OCI-LY1 (cell line): Measurements from ENCODE around the gene UFSP2.

ENCODE experiments used
- H2AFZ ChIP-seq: fragments of 200-600 bp; sonication (generic), shearing (Covaris generic); 2 replicates; pipeline ENCODE4 v1.6.0; 2014; ENCODE audit warnings: antibody characterized with exemption, mild to moderate bottlenecking, low read length
- H3F3A ChIP-seq: fragments of 200-600 bp; sonication (generic), shearing (Covaris generic); 2 replicates; pipeline ENCODE4 v1.6.0; 2014; ENCODE audit warnings: mild to moderate bottlenecking, antibody characterized with exemption, low read length, moderate library complexity; ENCODE audit not compliant: insufficient read depth
- H3K27ac ChIP-seq: fragments of 200-600 bp; sonication (generic); 2 replicates; pipeline ENCODE4 v1.5.1; 2014; ENCODE audit warnings: low read length, mixed run types, mild to moderate bottlenecking, low read depth; ENCODE audit not compliant: poor library complexity, severe bottlenecking
- H3K27me3 ChIP-seq: fragments of 200-600 bp; sonication (generic); 2 replicates; pipeline ENCODE4 v1.6.0; 2014; ENCODE audit warnings: antibody characterized with exemption, mild to moderate bottlenecking, low read length, moderate library complexity; ENCODE audit not compliant: insufficient read depth
- H3K36me3 ChIP-seq: fragments of 200-600 bp; sonication (generic); 2 replicates; pipeline ENCODE4 v1.6.1; 2014; ENCODE audit warnings: mild to moderate bottlenecking, antibody characterized with exemption, low read length, moderate library complexity, mixed read lengths; ENCODE audit not compliant: insufficient read depth
- H3K4me1 ChIP-seq: fragments of 200-600 bp; sonication (generic); 2 replicates; pipeline ENCODE4 v1.5.1; 2014; ENCODE audit warnings: mild to moderate bottlenecking, low read length, moderate library complexity; ENCODE audit not compliant: insufficient read depth, severe bottlenecking
- H3K4me2 ChIP-seq: fragments of 200-600 bp; sonication (generic), shearing (Covaris generic); 2 replicates; pipeline ENCODE4 v1.6.1; 2014; ENCODE audit warnings: low read length
- H3K4me3 ChIP-seq: fragments of 200-600 bp; sonication (generic); 2 replicates; pipeline ENCODE4 v1.5.1; 2014; ENCODE audit warnings: low read length, low read depth, mild to moderate bottlenecking, mixed read lengths; ENCODE audit not compliant: poor library complexity, severe bottlenecking
- H3K79me2 ChIP-seq: fragments of 200-600 bp; shearing (Covaris generic); 2 replicates; pipeline ENCODE4 v1.6.1; 2016; ENCODE audit warnings: mixed run types, low read length, mixed read lengths; ENCODE audit not compliant: insufficient read depth
- H3K9ac ChIP-seq: fragments of 200-600 bp; sonication (generic), shearing (Covaris generic); 2 replicates; pipeline ENCODE4 v1.6.1; 2014; ENCODE audit warnings: mild to moderate bottlenecking, low read length, mixed read lengths
- H3K9me2 ChIP-seq: fragments of 200-600 bp; sonication (generic), shearing (Covaris generic); 2 replicates; pipeline ENCODE4 v1.6.1; 2014; ENCODE audit warnings: low read depth, mild to moderate bottlenecking, low read length, mixed read lengths
- H3K9me3 ChIP-seq: fragments of 200-600 bp; shearing (Covaris generic); 2 replicates; pipeline ENCODE4 v1.6.1; 2014; ENCODE audit warnings: low read length, mixed read lengths
- H4K20me1 ChIP-seq: fragments of 200-600 bp; sonication (generic), shearing (Covaris generic); 2 replicates; pipeline ENCODE4 v1.6.0; 2016; ENCODE audit warnings: mild to moderate bottlenecking, low read length; ENCODE audit not compliant: insufficient read depth
- EZH2 ChIP-seq: fragments of 200-600 bp; sonication (generic), shearing (Covaris generic); IDR thresholded peaks from 2 replicates; pipeline ENCODE4 v1.8.0; 2017; ENCODE audit warnings: borderline replicate concordance, mixed run types, mild to moderate bottlenecking, antibody characterized with exemption, low read length, moderate library complexity, mixed read lengths
- TF ChIP-seq, protein P1 (sequence below): fragments of 200-600 bp; sonication (generic), shearing (Covaris generic); IDR thresholded peaks from 2 replicates; pipeline ENCODE4 v1.5.1; 2017; ENCODE audit warnings: mild to moderate bottlenecking, antibody characterized with exemption, low read length, moderate library complexity, mixed read lengths

UFSP2 gene

DNA sequence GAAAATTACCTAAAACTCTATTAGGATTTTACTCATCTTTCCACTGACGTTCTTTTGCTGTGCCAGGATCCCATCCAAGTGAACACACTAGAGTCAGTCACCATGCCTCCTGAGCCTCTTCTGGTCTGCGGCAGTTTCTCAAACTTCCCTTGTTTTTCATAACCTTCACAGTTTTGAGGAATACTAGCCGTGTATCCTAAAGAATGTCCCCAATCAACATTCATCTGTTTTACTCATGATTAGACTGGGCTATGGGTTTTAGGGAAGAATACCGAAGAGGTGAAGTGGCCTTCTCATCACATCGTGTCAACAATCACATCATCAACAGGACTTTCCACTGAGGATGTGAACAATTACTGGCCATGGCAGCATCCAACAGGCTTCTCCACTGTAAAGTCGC lies 34.8 kb downstream of the UFSP2 start:
- Histone ChIP-seq H3K27ac (no peak overlapping the region), H3F3A (no peaks in the 10 kb centered on the region), H4K20me1 (no peaks in the 10 kb centered on the region), H3K79me2 (no peaks in the 10 kb centered on the region), H3K9me3 (no peaks in the 10 kb centered on the region), H3K9ac (no peak overlapping the region), H2AFZ (no peak overlapping the region), H3K9me2 (no peaks in the 10 kb centered on the region), H3K4me3 (no peak overlapping the region), H3K4me1 (peaks cover 21% of the 10 kb centered on the region), H3K4me2 (no peak overlapping the region), H3K36me3 (no peaks in the 10 kb centered on the region), H3K27me3 (no peaks in the 10 kb centered on the region)
- TF ChIP-seq, protein P1, sequence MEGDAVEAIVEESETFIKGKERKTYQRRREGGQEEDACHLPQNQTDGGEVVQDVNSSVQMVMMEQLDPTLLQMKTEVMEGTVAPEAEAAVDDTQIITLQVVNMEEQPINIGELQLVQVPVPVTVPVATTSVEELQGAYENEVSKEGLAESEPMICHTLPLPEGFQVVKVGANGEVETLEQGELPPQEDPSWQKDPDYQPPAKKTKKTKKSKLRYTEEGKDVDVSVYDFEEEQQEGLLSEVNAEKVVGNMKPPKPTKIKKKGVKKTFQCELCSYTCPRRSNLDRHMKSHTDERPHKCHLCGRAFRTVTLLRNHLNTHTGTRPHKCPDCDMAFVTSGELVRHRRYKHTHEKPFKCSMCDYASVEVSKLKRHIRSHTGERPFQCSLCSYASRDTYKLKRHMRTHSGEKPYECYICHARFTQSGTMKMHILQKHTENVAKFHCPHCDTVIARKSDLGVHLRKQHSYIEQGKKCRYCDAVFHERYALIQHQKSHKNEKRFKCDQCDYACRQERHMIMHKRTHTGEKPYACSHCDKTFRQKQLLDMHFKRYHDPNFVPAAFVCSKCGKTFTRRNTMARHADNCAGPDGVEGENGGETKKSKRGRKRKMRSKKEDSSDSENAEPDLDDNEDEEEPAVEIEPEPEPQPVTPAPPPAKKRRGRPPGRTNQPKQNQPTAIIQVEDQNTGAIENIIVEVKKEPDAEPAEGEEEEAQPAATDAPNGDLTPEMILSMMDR, result no peak
- no peak for TF ChIP-seq EZH2

DNA sequence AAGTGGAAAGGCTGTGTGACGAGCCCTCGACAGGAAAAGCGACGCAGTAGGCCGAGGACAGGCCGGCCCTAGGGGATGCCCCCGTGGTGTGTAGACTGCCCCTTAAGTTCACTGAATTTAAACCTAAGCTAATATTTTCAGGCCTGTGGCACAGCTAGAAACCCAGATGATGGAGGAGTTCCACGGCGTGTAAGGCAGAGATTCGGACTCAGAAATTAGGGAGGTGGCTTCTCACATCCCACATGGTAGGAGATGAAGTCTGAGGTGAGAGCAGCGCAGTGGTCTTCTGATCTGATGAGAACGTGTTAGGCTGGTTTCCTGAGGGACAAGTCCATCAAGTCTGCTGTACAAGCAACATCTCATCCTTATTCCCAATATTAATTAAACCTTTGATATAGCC lies 37.8 kb downstream of the UFSP2 start:
- no peaks in the 10 kb centered on the region for H3K9me2 ChIP-seq
- H2AFZ ChIP-seq, result no peak overlapping the region
- H4K20me1 ChIP-seq, result no peaks in the 10 kb centered on the region
- H3K9ac ChIP-seq, result no peak overlapping the region
- H3K4me2 ChIP-seq, result no peak overlapping the region
- H3K4me1 ChIP-seq, result peaks cover 6% of the 10 kb centered on the region
- no peaks in the 10 kb centered on the region for H3K9me3 ChIP-seq
- H3K27me3 ChIP-seq, result no peaks in the 10 kb centered on the region
- H3K4me3 ChIP-seq, result no peak overlapping the region
- H3F3A ChIP-seq, result no peaks in the 10 kb centered on the region
- H3K27ac ChIP-seq, result no peak overlapping the region
- no peaks in the 10 kb centered on the region for H3K79me2 ChIP-seq
- no peak for TF ChIP-seq EZH2
- TF ChIP-seq, protein P1, result no peak
- H3K36me3 ChIP-seq, result no peaks in the 10 kb centered on the region; the same call in 1 of the 2 replicates

DNA sequence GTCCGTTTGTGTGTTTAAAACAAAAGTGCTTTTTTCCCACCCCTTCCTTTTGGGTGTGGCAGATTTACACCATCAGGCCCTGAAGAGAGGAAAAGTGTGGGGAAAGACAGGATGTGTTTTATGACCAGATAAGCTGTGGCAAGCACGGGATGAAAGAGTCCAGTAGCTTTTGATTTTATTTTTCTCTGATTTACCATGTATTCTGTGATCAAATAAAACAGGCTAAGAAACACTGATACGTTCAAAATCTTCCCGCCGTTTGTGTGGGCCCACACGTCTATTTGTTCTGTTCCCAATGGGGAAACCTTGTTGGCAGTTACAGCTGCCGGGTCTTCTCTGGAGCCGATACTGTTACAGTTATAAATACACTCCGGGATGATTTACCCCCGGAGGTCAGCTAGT lies 40.8 kb downstream of the UFSP2 start:
- Histone ChIP-seq H3K79me2 (no peaks in the 10 kb centered on the region), H3K4me2 (no peak overlapping the region), H2AFZ (no peak overlapping the region), H3K4me3 (no peak overlapping the region), H3K9me3 (peaks cover 7% of the 10 kb centered on the region; the same call in 1 of the 2 replicates), H3K9me2 (no peaks in the 10 kb centered on the region), H3K4me1 (no peaks in the 10 kb centered on the region), H4K20me1 (no peaks in the 10 kb centered on the region), H3F3A (no peaks in the 10 kb centered on the region), H3K9ac (no peak overlapping the region), H3K27me3 (no peaks in the 10 kb centered on the region), H3K36me3 (peaks cover 3% of the 10 kb centered on the region; the same call in 1 of the 2 replicates), H3K27ac (no peak overlapping the region)
- no peak for TF ChIP-seq EZH2
- TF ChIP-seq, protein P1, result no peak
